Neuronal stem cell (in vitro differentiated cells): ENCODE measurements around the gene LGALS3BP. TPM values are rescaled to one million over a fixed set of nuclear protein-coding genes. Genes with fewer than 3 reads are reported as not detected.

Experiments used
- DNase-seq: peaks from one replicate; pipeline ENCODE4 v3.0.0-alpha.2; 2013; ENCODE audit warnings: low spot score
- H2AFZ ChIP-seq: one replicate; pipeline ENCODE4 v1.6.1; 2013; ENCODE audit warnings: mild to moderate bottlenecking, low read length, inconsistent platforms
- H2AK5ac ChIP-seq: 2 replicates; pipeline ENCODE4 v1.6.1; 2013; ENCODE audit warnings: low read depth, mild to moderate bottlenecking, inconsistent platforms, low read length, moderate library complexity, mixed read lengths
- H2BK120ac ChIP-seq: 2 replicates; pipeline ENCODE4 v1.6.1; 2013; ENCODE audit warnings: low read depth, mild to moderate bottlenecking, inconsistent platforms, low read length, moderate library complexity, mixed read lengths
- H2BK12ac ChIP-seq: one replicate; pipeline ENCODE4 v1.6.1; 2013; ENCODE audit warnings: low read length, inconsistent platforms
- H2BK15ac ChIP-seq: 2 replicates; pipeline ENCODE4 v1.6.1; 2013; ENCODE audit warnings: mild to moderate bottlenecking, low read length, inconsistent platforms, mixed read lengths
- H2BK5ac ChIP-seq: one replicate; pipeline ENCODE4 v1.6.1; 2013; ENCODE audit warnings: inconsistent platforms, mild to moderate bottlenecking, low read length, moderate library complexity
- H3K14ac ChIP-seq: one replicate; pipeline ENCODE4 v1.6.1; 2013; ENCODE audit warnings: low read length, inconsistent platforms
- H3K18ac ChIP-seq: 2 replicates; pipeline ENCODE4 v1.6.1; 2013; ENCODE audit warnings: low read length, inconsistent platforms
- H3K23ac ChIP-seq: 2 replicates; pipeline ENCODE4 v1.6.1; 2013; ENCODE audit warnings: low read depth, mild to moderate bottlenecking, mixed read lengths, low read length, inconsistent platforms; ENCODE audit not compliant: poor library complexity
- H3K27ac ChIP-seq: replicated peaks from 3 replicates; pipeline ENCODE4 v1.5.1; 2013; ENCODE audit warnings: low read length, inconsistent platforms
- H3K27me3 ChIP-seq, 3 experiments: 2 replicates each; pipeline ENCODE4 v1.6.1; 2013; ENCODE audit warnings: low read length in 3 of 3, mild to moderate bottlenecking in 2 of 3, inconsistent platforms in 1 of 3, low read depth in 1 of 3, mixed read lengths in 1 of 3, moderate library complexity in 1 of 3; ENCODE audit not compliant: control insufficient read depth in 3 of 3, insufficient read depth in 3 of 3
- H3K36me3 ChIP-seq, 2 donors: replicated peaks in 1 of 2; 2 replicates each; pipeline ENCODE4 v1.6.1; 2013; ENCODE audit warnings: low read length in 2 of 2; ENCODE audit not compliant: control insufficient read depth in 2 of 2, insufficient read depth in 2 of 2
- H3K4ac ChIP-seq: 2 replicates; pipeline ENCODE4 v1.6.1; 2013; ENCODE audit warnings: inconsistent platforms, mild to moderate bottlenecking, low read length, moderate library complexity
- H3K4me1 ChIP-seq, 2 donors: 1 replicate in 1 of 2; 2 replicates in 1 of 2; pipeline ENCODE4 v1.6.1; 2013; ENCODE audit warnings: low read length in 2 of 2, low read depth in 1 of 2; ENCODE audit not compliant: control insufficient read depth in 2 of 2, insufficient read depth in 1 of 2
- H3K4me2 ChIP-seq: one replicate; pipeline ENCODE4 v1.6.1; 2013; ENCODE audit warnings: mild to moderate bottlenecking, low read length, inconsistent platforms; ENCODE audit not compliant: insufficient read depth, poor library complexity, severe bottlenecking
- H3K4me3 ChIP-seq, 2 donors: 2 replicates each; pipeline ENCODE4 v1.5.1; 2013; ENCODE audit warnings: low read length in 2 of 2, mild to moderate bottlenecking in 2 of 2, inconsistent platforms in 1 of 2, moderate library complexity in 1 of 2
- H3K79me1 ChIP-seq: one replicate; pipeline ENCODE4 v1.6.1; 2013; ENCODE audit warnings: low read depth, mild to moderate bottlenecking, inconsistent platforms, low read length, moderate library complexity
- H3K9ac ChIP-seq: one replicate; pipeline ENCODE4 v1.6.1; 2013; ENCODE audit warnings: mild to moderate bottlenecking, low read depth, low read length, inconsistent platforms; ENCODE audit not compliant: poor library complexity
- H3K9me3 ChIP-seq, 2 donors: replicated peaks in 1 of 2; 2 replicates each; pipeline versions ENCODE3 to v1.6.1; 2013; ENCODE audit warnings: low read length in 2 of 2, mild to moderate bottlenecking in 2 of 2, inconsistent platforms in 1 of 2, low read depth in 1 of 2, mixed read lengths in 1 of 2, moderate library complexity in 1 of 2; ENCODE audit not compliant: control insufficient read depth in 2 of 2, insufficient read depth in 1 of 2
- H4K8ac ChIP-seq: one replicate; pipeline ENCODE4 v1.6.1; 2013; ENCODE audit warnings: low read depth, mild to moderate bottlenecking, inconsistent platforms, low read length, moderate library complexity
- H4K91ac ChIP-seq: one replicate; pipeline ENCODE4 v1.6.1; 2013; ENCODE audit warnings: low read length, low read depth, mild to moderate bottlenecking, inconsistent platforms; ENCODE audit not compliant: poor library complexity
- WGBS, 2 donors: extraction: QIAGEN DNeasy Blood & Tissue Kit; methylation state at CpG; one replicate each; pipeline ENCODE4 v1.1.7; 2013; ENCODE audit warnings: missing lambda C conversion rate in 2 of 2, mixed read lengths in 1 of 2; ENCODE audit not compliant: insufficient read length in 2 of 2, insufficient replicate concordance in 1 of 2; ENCODE audit errors: extremely low coverage in 2 of 2; 5-methylcytosine and 5-hydroxymethylcytosine counted together
- polyA plus RNA-seq, 2 experiments: library from polyadenylated mRNA; stranded (reverse); fragments of 200-250 nt; gene quantifications; one replicate each; pipeline ENCODE4 v1.2.3, GENCODE V29; 2013

The LGALS3BP gene, protein sequence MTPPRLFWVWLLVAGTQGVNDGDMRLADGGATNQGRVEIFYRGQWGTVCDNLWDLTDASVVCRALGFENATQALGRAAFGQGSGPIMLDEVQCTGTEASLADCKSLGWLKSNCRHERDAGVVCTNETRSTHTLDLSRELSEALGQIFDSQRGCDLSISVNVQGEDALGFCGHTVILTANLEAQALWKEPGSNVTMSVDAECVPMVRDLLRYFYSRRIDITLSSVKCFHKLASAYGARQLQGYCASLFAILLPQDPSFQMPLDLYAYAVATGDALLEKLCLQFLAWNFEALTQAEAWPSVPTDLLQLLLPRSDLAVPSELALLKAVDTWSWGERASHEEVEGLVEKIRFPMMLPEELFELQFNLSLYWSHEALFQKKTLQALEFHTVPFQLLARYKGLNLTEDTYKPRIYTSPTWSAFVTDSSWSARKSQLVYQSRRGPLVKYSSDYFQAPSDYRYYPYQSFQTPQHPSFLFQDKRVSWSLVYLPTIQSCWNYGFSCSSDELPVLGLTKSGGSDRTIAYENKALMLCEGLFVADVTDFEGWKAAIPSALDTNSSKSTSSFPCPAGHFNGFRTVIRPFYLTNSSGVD
- polyA plus RNA-seq (2013, experiment 1 of 2): 36.5 TPM
- polyA plus RNA-seq (2013, experiment 2 of 2): 36.6 TPM

DNA sequence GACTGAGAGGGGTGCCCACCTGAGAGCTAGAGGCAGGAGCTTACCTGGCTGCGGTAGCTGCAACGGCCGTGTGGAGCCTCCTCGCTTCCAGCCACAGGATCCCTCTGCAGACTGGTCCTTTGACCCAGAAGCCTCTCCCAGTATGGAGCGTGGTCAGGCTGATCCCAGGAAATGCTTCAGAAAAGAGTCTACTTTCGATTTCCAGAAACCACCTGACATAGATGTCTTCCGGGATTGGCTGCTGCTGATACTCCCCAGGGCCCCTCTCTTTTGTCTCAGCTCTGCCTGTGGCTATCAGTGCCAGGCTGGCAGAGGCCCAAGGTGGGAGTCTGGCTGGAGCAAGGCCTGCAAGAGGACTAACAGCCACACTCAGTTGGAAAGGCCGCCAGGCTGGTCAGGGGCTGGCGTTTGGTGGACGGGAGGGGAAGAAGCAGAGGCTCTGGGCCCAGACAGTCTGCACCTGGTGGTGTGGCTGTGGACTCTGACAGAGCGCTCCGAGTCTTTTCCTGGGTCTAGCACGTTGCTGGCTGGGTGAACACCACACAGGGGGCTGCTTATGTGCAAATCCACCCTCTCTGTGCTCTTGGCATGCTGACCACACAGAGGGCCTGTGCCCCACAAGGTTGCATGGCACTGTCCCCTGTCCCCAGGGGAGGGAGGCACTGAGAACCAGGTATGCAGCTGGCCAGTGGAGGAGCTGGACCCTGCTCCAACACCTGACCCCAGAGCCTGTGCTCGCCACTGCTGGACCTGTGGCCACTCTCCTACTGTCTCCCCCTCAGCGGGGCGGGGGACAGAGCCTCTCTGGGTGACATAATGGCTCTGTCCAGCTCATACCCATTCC lies at the start of gene LGALS3BP:
Gene LGALS3BP (minus strand): TSS at position 144 of the 844 bp plus-strand sequence. CDS start 2,732 bp downstream, outside the sequence.
- Histone ChIP-seq H3K4me1 (peaks cover 12 to 23% of the 10 kb centered on the region in 2 donors), H3K4ac (peak within 1 kb of the TSS; percentile 46), H2AK5ac (peak within 1 kb of the TSS; percentile 100), H4K91ac (peak within 1 kb of the TSS; percentile 89), H2AFZ (peak within 1 kb of the TSS; percentile 92), H3K27ac (peak within 1 kb of the TSS; percentile 66), H3K27me3 (no peaks in the 10 kb centered on the region), H3K4me3 (peak within 1 kb of the TSS in 1 of 2 donors; percentile 47), H3K18ac (peak within 1 kb of the TSS; percentile 91), H2BK12ac (peak within 1 kb of the TSS; percentile 25), H3K36me3 (peaks cover 0 to 2% of the 10 kb centered on the region in 2 donors), H3K79me1 (no peaks in the 10 kb centered on the region), H3K14ac (peak within 1 kb of the TSS; percentile 90), H3K9me3 (no peaks in the 10 kb centered on the region), H3K23ac (peak within 1 kb of the TSS; percentile 58), H4K8ac (peak within 1 kb of the TSS; percentile 97), H3K9ac (peak within 1 kb of the TSS; percentile 64), H2BK5ac (peak within 1 kb of the TSS; percentile 94), H2BK120ac (no peak within 1 kb of the TSS), H2BK15ac (peak within 1 kb of the TSS; percentile 86), H3K4me2 (no peak within 1 kb of the TSS)
- DNase-seq: peak; percentile 20
- no CpG with 5 or more reads among the region's 16 CpGs for WGBS, 2 donors

DNA sequence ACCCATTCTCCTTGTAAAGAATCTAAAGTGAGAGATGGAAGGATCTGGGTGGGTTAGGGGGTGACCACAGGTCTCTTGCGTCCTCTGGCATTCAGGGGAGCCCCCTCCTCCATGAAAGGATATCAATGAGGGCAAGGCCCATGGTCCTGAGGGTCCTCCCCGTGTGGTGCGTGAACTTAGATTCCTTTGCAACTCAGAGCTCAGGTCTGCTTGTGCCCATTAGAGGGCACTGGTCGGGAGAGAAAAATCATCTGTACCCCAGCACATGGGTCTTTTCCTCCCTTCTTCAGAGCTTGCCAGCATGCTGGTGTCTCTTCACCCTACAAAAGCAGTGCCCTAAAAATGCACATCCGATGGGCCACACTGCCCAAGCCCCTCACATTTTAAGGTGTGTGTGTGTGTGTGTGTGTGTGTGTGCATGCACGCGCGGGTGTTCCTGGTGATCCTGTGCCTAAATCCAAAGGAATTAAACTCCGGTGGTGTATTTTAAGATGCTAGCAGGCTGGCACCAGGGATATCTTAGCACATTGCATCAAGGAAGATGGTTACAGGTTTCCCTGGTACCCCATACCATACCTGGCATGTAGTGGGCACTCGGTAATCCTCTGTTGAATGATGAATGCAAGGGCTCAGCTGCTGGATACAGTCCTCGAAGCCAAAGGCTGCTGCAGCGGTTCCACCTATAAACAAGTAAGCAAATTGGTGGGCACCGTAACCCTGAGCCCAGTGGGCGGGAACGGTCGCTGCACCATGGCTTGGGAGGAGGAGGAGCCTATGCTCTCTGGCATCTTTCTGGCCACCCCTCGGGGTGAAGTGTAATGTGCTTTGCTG lies 49.0 kb upstream of the LGALS3BP start:
- peak overlapping the region; percentile 15 for H2BK15ac ChIP-seq
- H3K9me3 ChIP-seq: no peaks in the 10 kb centered on the region
- no peaks in the 10 kb centered on the region for H3K79me1 ChIP-seq
- no peak overlapping the region for H3K4me3 ChIP-seq
- no CpG with 5 or more reads among the region's 17 CpGs for WGBS, 2 donors
- H3K4me1 ChIP-seq: peaks cover 3 to 10% of the 10 kb centered on the region in 2 donors
- peaks cover 0 to 81% (median 12%) of the 10 kb centered on the region in 3 experiments for H3K27me3 ChIP-seq
- H3K27ac ChIP-seq: no peak overlapping the region
- no peak overlapping the region for H4K8ac ChIP-seq
- no peak overlapping the region for H3K4ac ChIP-seq
- H3K18ac ChIP-seq: no peak overlapping the region
- no peak overlapping the region for H3K23ac ChIP-seq
- no peak overlapping the region for H2BK12ac ChIP-seq
- H2AFZ ChIP-seq: no peak overlapping the region
- H2AK5ac ChIP-seq: no peak overlapping the region
- no peak overlapping the region for H3K9ac ChIP-seq
- no peaks in the 10 kb centered on the region for H3K36me3 ChIP-seq
- no peak for DNase-seq
- H3K14ac ChIP-seq: no peak overlapping the region
- H4K91ac ChIP-seq: no peak overlapping the region
- no peak overlapping the region for H3K4me2 ChIP-seq
- no peak overlapping the region for H2BK120ac ChIP-seq
- peak overlapping the region; percentile 20 for H2BK5ac ChIP-seq

DNA sequence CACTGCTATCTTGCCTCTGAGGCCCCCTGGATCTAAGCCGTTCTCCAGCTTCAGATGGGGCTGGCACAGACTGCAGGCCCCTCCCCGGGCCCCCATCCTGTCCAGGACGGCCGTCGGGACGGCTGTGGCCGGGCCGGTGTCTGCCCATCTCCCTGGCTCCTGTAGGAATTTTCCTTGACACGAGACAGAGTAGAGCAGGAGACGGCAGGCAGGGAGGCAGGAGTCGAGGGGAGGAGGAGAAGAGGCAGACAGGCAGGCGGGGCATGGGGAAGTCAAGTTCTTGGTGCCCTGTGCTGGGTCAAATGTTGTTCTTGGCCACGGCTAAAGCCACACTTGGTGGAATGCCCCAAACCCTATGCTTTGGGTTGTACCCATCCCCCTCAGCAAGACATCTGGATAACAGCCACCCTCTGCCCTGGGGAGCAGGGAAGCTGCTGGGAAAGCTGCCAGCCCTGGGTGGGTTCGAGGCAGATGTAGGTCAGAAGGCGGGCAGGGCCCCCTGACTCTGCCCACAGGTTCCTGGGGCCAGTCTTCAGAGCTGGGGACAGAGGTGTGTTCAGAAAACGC lies 48.3 kb upstream of the LGALS3BP start:
- Histone ChIP-seq H3K9me3 (no peaks in the 10 kb centered on the region), H2AK5ac (peak overlapping the region; percentile 24), H2AFZ (no peak overlapping the region), H3K79me1 (no peaks in the 10 kb centered on the region), H3K4ac (no peak overlapping the region), H2BK12ac (no peak overlapping the region), H2BK120ac (no peak overlapping the region), H3K4me3 (no peak overlapping the region), H2BK15ac (peak overlapping the region; percentile 43), H3K27me3 (peaks cover 0 to 83% (median 12%) of the 10 kb centered on the region in 3 experiments), H3K18ac (no peak overlapping the region), H3K9ac (no peak overlapping the region), H3K27ac (no peak overlapping the region), H4K8ac (no peak overlapping the region), H3K4me1 (peaks cover 5 to 10% of the 10 kb centered on the region in 2 donors), H2BK5ac (peak overlapping the region; percentile 20), H3K23ac (no peak overlapping the region), H4K91ac (no peak overlapping the region), H3K14ac (no peak overlapping the region), H3K4me2 (no peak overlapping the region), H3K36me3 (no peaks in the 10 kb centered on the region)
- DNase-seq: no peak
- no CpG with 5 or more reads among the region's 16 CpGs for WGBS, 2 donors
